ENCODE data around the gene NAA10.

DNA sequence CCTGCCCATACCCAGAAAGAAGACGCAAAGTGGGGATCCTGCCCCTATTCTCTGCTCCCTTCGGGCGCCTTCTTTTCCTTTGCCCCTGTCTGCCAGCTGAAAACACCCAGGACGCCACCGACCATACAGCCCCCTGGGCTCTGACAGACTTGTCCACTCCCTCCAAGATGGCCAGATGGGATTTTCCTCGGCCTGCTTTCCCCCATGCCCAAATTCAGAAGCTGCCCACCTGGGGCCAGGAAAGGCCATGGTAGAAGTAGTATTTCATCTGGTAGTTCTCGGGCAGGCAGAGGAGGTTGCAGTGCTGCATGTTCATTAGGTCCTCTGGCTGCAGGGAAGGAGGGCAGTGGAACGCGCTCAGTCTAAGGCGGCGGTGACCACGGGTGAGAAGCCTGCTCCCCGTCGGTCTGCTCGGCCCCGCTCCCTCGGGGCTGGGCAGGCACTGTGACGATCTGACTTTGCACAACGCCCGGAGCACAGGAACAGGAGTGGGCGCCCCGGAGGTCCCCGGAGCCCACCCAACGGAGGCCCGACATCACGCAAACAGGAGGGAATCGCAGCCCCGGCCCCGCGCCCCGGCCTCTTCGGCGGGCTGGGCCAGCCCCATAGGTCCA lies 582 bp downstream of the NAA10 start:
- TF ChIP-seq SIN3A (IDR thresholded peaks at IDR 0.05; ENCODE audit: borderline replicate concordance, insufficient read depth, low read length) (no peak), POLR2AphosphoS5 (IDR thresholded peaks at IDR 0.05; ENCODE audit: low read depth, low read length) (no peak), TAF1 (IDR thresholded peaks at IDR 0.05; ENCODE audit: borderline replicate concordance, insufficient read depth, low read length) (no peak), FOXP2 (optimal IDR thresholded peaks at IDR 0.05; ENCODE audit: borderline replicate concordance, extremely low read depth, extremely low read length, insufficient read depth) (no peak)
- TF ChIP-seq, protein P1, sequence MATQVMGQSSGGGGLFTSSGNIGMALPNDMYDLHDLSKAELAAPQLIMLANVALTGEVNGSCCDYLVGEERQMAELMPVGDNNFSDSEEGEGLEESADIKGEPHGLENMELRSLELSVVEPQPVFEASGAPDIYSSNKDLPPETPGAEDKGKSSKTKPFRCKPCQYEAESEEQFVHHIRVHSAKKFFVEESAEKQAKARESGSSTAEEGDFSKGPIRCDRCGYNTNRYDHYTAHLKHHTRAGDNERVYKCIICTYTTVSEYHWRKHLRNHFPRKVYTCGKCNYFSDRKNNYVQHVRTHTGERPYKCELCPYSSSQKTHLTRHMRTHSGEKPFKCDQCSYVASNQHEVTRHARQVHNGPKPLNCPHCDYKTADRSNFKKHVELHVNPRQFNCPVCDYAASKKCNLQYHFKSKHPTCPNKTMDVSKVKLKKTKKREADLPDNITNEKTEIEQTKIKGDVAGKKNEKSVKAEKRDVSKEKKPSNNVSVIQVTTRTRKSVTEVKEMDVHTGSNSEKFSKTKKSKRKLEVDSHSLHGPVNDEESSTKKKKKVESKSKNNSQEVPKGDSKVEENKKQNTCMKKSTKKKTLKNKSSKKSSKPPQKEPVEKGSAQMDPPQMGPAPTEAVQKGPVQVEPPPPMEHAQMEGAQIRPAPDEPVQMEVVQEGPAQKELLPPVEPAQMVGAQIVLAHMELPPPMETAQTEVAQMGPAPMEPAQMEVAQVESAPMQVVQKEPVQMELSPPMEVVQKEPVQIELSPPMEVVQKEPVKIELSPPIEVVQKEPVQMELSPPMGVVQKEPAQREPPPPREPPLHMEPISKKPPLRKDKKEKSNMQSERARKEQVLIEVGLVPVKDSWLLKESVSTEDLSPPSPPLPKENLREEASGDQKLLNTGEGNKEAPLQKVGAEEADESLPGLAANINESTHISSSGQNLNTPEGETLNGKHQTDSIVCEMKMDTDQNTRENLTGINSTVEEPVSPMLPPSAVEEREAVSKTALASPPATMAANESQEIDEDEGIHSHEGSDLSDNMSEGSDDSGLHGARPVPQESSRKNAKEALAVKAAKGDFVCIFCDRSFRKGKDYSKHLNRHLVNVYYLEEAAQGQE (IDR thresholded peaks at IDR 0.05; ENCODE audit: insufficient read depth in 1 of 2, low read depth in 2 of 2, low read length in 2 of 2) = no peak

Data from PFSK-1 (cell line).